Activated T-helper 1 cell treated with anti-CD3 and anti-CD28 coated beads, Interleukin-12 subunit alpha, Interleukin-12 subunit beta, Interleukin-2, Interleukin-4 antibody, amounts not matched to agents 30 ng/mL and 10 ng/mL and 1 ng/mL, durations not matched to agents 14 hours and 24 hours and 36 hours (primary cell): ENCODE results near the gene ENTPD1. TPM values are rescaled to one million over a fixed set of nuclear protein-coding genes. Genes with fewer than 3 reads are reported as not detected.
A peak's percentile ranks its signal among the peaks of the same experiment; 100 is the strongest.
"Not testable (repeated sequence)": the region's sequence is repeated elsewhere in the genome, so short reads cannot be mapped to it uniquely, and the experiment has no call there.

Experiments
- DNase-seq: peaks from one replicate; pipeline ENCODE4 v3.0.0; 2021; ENCODE audit warnings: low spot score
- H3K27ac Mint-ChIP-seq: one replicate; pipeline ENCODE4 v1.8.0; 2021; ENCODE audit warnings: mild to moderate bottlenecking, mixed read lengths
- H3K27me3 Mint-ChIP-seq: one replicate; pipeline ENCODE4 v1.8.0; 2022; ENCODE audit warnings: mild to moderate bottlenecking, moderate library complexity, mixed read lengths; ENCODE audit not compliant: insufficient read depth
- H3K36me3 Mint-ChIP-seq: one replicate; pipeline ENCODE4 v1.8.0; 2021; ENCODE audit warnings: low read depth, mixed read lengths
- H3K4me1 Mint-ChIP-seq: one replicate; pipeline ENCODE4 v1.8.0; 2021; ENCODE audit warnings: low read depth, mixed read lengths
- H3K4me3 Mint-ChIP-seq: one replicate; pipeline ENCODE4 v1.8.0; 2021; ENCODE audit warnings: mild to moderate bottlenecking, moderate library complexity, mixed read lengths
- H3K9me3 Mint-ChIP-seq: one replicate; pipeline ENCODE4 v1.8.0; 2021; ENCODE audit warnings: mixed read lengths
- intact Hi-C: fragments of 100-400 bp; cut with micrococcal nuclease; formaldehyde crosslinking; loops from one replicate; pipeline ENCODE4 v1.15.1; 2024
- total RNA-seq: library from RNA; stranded (reverse); gene quantifications from 2 replicates; pipeline ENCODE4 v1.2.3, GENCODE V29; 2022

Gene ENTPD1
- total RNA-seq, 1 donor from 2014 or later = 26.3 TPM

DNA sequence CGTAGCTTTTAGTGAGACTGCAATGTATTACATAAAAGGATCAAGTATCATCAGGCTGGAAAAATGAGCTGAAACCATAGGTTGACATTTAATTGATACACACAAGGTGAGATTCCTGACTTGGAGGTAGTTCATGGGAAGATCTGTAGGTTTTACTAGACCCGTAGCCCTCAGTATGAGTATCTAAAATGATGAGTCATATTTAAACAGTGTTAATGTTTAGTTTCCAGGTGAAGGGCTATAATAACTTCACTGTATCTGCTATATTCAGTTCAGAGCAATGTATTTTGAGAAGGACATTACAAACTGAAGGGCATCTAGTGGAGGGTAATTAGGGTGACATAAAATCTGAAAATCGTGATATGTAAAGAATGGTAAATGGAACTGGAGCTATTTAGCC is 35.0 kb downstream of the ENTPD1 start:
- H3K4me1 Mint-ChIP-seq = peaks cover 88% of the 10 kb centered on the region
- DNase-seq = no peak
- H3K27me3 Mint-ChIP-seq = no peaks in the 10 kb centered on the region
- H3K36me3 Mint-ChIP-seq = peaks cover 17% of the 10 kb centered on the region
- H3K4me3 Mint-ChIP-seq = peak overlapping the region; percentile 47
- peak overlapping the region; percentile 84 for H3K27ac Mint-ChIP-seq
- intact Hi-C loops = loop anchor here (1.0 to 2.0 kb wide), 3 partner anchors 28 to 74 kb away; no protein-coding TSS in a partner anchor
- H3K9me3 Mint-ChIP-seq = peaks cover 3% of the 10 kb centered on the region

DNA sequence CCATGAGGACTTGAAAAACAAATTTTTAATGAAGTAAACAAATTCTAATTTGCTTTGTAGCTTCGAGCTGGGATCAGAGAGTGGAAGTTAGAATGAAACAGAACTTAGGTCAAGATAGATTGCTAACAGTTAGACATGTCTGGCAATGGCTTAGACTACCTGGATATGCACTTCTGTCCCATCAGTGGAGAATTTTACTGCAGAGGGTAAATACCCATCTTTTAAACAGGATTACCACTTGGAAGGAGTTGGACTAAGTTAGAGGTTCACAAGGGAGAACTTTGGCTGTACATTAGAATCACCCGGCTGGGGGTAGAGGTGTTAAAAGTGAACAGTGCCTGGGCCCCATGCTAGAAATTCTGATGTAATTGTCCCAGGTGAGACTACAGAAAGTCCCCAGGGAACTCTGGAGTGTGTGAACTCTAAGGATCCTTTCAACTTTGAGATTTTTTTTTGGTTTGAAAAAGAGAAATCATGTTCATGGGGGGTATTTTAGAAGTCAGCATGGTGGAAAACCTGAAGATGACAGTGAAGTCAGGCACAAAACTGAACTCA is 35.5 kb downstream of the ENTPD1 start:
- Mint-ChIP-seq H3K4me3 (peak overlapping the region; percentile 47), H3K27ac (peak overlapping the region; percentile 84), H3K4me1 (peaks cover 88% of the 10 kb centered on the region), H3K27me3 (no peaks in the 10 kb centered on the region), H3K36me3 (peaks cover 18% of the 10 kb centered on the region), H3K9me3 (peaks cover 3% of the 10 kb centered on the region)
- intact Hi-C loops = loop anchor here (1.0 to 2.0 kb wide), 2 partner anchors 27 to 41 kb away; no protein-coding TSS in a partner anchor
- no peak for DNase-seq

DNA sequence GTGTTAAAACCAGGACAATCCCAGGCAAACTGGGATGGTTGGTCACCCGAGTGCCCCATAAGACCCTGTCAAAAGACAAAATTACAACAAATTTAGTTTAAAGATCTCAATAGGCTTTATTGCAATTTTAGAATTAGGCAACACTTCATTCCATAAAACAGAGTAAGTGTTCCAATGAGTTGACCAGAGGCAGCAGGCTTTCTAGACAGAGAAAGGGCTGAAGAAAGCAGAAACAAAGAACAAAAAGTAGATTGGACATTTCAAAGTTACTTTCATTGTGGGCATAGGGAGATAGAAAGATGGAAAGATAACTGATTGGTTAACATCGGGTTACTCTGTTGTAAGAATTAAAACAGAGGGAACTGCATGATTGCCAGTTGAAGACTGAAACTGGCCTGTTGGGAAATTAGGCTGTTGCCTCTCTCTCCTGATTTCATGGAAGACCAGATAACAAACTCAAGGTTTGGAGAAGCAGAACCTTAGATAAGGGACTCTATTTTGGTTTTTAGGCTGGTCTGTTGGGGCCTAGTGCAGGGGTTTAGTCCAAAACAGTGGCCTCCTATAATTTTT is 36.3 kb downstream of the ENTPD1 start:
- no peaks in the 10 kb centered on the region for H3K27me3 Mint-ChIP-seq

DNA sequence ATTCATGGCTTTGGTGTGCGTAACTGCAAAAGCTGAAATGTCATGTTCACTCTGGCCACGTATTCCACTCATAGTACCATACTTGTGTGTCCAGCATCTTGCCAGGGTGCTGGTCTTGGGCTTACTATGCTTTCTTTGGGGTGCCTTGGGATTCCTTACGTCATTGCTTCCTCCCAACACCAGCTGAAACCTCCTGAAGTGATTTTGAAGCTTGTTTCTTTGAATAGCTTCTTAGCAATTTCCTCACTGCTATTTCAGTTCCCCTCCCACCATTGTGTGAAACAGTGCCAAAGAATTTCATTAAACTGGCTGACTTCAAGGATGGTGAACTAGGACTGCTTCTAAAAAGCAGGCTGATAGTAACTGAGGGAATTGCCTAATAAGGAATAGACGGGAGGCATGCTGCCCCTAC is 36.9 kb downstream of the ENTPD1 start:
- DNase-seq = no peak
- peaks cover 5% of the 10 kb centered on the region for H3K9me3 Mint-ChIP-seq
- H3K4me3 Mint-ChIP-seq = no peak overlapping the region
- H3K4me1 Mint-ChIP-seq = peaks cover 88% of the 10 kb centered on the region
- H3K36me3 Mint-ChIP-seq = peaks cover 23% of the 10 kb centered on the region
- peak overlapping the region; percentile 95 for H3K27ac Mint-ChIP-seq
- peaks cover under 1% of the 10 kb centered on the region for H3K27me3 Mint-ChIP-seq
- intact Hi-C loops = loop anchor here (1.0 kb wide), 3 partner anchors 9 to 99 kb away; no protein-coding TSS in a partner anchor

More for the DNA sequence above, 36.3 kb downstream of the ENTPD1 start:
- Mint-ChIP-seq H3K4me3 (no peak overlapping the region), H3K27ac (peak overlapping the region; percentile 95), H3K36me3 (peaks cover 22% of the 10 kb centered on the region), H3K9me3 (peaks cover 3% of the 10 kb centered on the region), H3K4me1 (peaks cover 88% of the 10 kb centered on the region)
- DNase-seq = no peak
- intact Hi-C loops = no loop called here

DNA sequence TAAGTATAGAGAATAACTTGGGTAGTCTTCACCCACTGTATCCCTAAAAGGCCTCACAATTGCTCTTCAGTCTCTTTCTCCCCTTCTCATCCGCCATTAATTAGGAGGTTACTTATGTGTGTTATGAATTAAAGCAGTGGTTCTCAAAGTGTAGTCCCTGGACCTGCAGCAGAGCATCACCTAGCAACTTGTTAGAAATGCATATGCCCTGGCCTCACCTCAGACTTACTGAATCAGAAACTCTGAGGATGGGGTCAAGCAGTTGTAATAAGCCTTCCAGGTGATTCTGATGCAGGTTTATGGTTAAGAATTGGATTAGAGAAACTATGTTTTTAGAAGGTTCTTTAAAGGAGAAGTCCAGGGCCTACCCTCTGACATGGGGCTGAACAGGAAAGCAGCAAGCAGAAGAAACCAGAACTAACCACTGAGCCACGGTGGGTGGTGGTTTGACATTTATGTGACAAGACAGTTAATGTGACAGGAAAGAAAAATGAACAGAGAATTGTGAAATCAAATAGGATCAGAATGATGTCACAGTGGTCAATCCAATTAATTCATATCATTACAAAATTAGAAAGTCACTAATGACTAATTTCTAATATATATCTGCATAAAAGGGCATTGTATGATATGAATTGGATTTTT is 37.6 kb downstream of the ENTPD1 start:
- Mint-ChIP-seq H3K4me3 (peak overlapping the region; percentile 68), H3K9me3 (peaks cover 9% of the 10 kb centered on the region), H3K27ac (peak overlapping the region; percentile 95), H3K4me1 (peaks cover 92% of the 10 kb centered on the region), H3K27me3 (peaks cover 3% of the 10 kb centered on the region), H3K36me3 (peaks cover 26% of the 10 kb centered on the region)
- intact Hi-C loops = loop anchor here (1.0 kb wide), 3 partner anchors 9 to 99 kb away; no protein-coding TSS in a partner anchor
- peak; percentile 26 for DNase-seq

DNA sequence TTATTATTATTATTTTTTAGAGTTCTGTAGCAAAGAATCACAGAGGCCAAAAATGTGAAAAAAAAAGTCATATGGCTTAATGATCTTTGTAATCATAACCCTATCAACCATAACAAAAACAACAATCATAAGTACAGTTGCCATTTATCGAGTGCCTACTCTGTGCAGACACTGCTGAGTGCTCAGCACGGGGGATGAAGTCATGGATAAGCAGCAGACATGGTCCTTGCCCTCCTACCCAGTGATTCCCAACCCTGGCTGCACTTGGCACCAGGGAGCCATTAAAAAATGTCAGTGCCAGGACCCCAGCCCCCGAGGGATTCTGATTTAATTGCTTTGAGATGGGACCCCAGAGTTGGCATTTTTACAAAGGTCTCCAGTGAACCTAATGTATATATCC is 38.2 kb downstream of the ENTPD1 start:
- H3K4me1 Mint-ChIP-seq = peaks cover 92% of the 10 kb centered on the region
- intact Hi-C loops = no loop called here
- H3K9me3 Mint-ChIP-seq = peaks cover 7% of the 10 kb centered on the region
- peaks cover 3% of the 10 kb centered on the region for H3K27me3 Mint-ChIP-seq
- no peak for DNase-seq
- H3K4me3 Mint-ChIP-seq = no peak overlapping the region
- no peak overlapping the region for H3K27ac Mint-ChIP-seq
- H3K36me3 Mint-ChIP-seq = peaks cover 24% of the 10 kb centered on the region

DNA sequence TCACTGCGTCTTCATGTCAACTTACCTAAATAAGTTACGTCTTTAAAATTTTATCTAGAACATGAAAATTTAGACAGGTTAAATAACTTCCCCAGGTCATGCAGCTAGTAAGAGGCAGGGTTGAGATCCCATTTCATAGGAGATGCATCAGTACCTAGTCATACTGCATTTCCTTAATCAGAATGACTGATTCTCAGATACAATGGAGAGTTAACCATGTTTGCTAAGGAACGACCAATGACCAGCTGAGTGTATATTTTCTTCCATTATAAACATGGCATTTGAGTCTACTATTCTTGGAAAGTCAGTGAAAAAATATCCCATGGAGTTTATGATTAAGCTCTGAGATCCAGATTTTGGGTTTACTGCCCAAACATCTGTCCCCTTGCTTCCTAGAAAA is 39.6 kb downstream of the ENTPD1 start:
- Mint-ChIP-seq H3K36me3 (peaks cover 34% of the 10 kb centered on the region), H3K27ac (no peak overlapping the region), H3K27me3 (peaks cover 3% of the 10 kb centered on the region), H3K4me1 (peaks cover 95% of the 10 kb centered on the region), H3K4me3 (no peak overlapping the region), H3K9me3 (peaks cover 17% of the 10 kb centered on the region)
- intact Hi-C loops = loop anchor here (1.0 kb wide), 1 partner anchor 13 kb away; no protein-coding TSS in a partner anchor
- DNase-seq = no peak

DNA sequence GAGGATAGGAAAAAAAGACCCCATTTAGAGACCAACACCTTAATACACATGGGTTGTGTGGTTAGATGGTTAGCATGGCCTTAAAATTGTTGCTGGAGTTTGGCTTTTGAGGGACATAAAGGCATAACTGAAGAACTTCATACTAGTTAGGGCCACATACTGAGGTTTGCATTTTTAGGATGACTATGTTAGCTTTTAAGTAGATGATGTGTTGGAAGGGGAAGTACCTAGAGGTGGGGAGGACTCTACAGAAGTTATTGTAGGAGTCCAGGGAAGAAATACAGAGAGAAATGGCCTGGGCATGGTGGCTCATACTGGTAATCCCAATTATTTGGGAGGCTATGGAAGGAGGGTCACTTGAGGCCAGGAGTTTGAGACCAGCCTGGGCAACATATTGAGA is 40.5 kb downstream of the ENTPD1 start:
- H3K27ac Mint-ChIP-seq = peak overlapping the region; percentile 69
- no peak overlapping the region for H3K4me3 Mint-ChIP-seq
- H3K36me3 Mint-ChIP-seq = peaks cover 34% of the 10 kb centered on the region
- peaks cover 93% of the 10 kb centered on the region for H3K4me1 Mint-ChIP-seq
- no peak for DNase-seq
- intact Hi-C loops = loop anchor here (1.0 kb wide), 1 partner anchor 14 kb away; no protein-coding TSS in a partner anchor
- peaks cover 3% of the 10 kb centered on the region for H3K27me3 Mint-ChIP-seq
- H3K9me3 Mint-ChIP-seq = peaks cover 20% of the 10 kb centered on the region

DNA sequence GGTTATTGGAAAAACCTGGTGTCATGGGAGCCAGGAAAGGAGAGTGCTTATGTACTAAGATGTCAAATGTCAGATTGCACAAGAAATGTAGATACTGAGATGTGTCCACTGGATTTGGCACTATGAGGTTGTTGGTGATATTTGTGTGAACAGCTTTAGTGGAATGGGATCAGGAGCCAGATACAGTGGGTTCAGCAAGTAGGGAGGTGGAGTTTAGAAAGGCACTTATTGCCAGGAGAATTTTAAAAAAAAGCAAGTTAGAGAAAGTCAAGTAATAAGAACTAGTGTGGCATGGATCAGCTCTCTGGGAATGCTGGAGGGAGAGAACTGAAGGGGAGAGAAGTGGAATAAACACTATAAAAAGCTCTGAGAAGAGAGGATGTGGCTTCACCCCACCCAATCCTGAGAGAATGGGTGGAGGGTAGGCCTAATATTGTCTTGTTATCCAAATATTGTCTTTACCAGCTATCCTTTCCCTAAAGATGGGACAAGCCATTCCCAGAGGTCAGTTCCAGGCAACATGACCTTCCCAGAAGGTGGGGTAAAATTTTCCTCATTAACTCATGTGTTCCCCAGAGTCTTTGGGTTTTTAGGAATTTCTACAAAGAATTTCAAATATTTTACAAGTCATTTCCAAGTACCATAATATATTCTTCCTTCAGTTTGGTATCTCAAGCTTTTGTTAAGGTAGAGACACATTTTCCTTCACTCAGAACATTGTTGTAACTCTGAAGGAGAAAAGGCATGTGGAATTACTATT is 42.3 kb downstream of the ENTPD1 start:
- peak overlapping the region; percentile 11 for H3K27ac Mint-ChIP-seq
- intact Hi-C loops = no loop called here
- no peak overlapping the region for H3K4me3 Mint-ChIP-seq
- peaks cover 34% of the 10 kb centered on the region for H3K36me3 Mint-ChIP-seq
- DNase-seq = no peak
- H3K4me1 Mint-ChIP-seq = peaks cover 75% of the 10 kb centered on the region
- H3K9me3 Mint-ChIP-seq = peaks cover 30% of the 10 kb centered on the region
- H3K27me3 Mint-ChIP-seq = peaks cover 3% of the 10 kb centered on the region

DNA sequence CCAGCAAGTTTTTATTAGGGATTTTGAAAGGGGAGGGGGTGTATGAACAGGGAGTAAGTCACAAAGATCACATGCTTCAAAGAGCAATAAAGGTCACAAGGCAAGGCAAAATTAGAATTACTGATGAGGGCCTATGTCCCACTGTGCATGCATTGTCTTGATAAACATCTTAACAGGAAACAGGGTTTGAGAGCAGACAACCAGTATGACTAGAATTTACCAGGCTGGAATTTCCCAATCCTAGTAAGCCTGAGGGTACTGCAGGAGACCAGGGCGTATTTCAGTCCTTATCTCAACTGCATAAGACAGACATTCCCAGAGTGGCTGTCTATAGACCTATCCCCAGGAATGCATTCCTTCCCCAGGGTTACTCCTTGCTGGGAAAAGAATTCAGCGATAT is 44.3 kb downstream of the ENTPD1 start:
- not testable (repeated sequence) for DNase-seq, H3K4me3 Mint-ChIP-seq, H3K27me3 Mint-ChIP-seq
- H3K4me1 Mint-ChIP-seq = peaks cover 67% of the 10 kb centered on the region
- intact Hi-C loops = loop anchor here (1.0 kb wide), 1 partner anchor 18 kb away; no protein-coding TSS in a partner anchor
- peak overlapping the region; percentile 80 for H3K27ac Mint-ChIP-seq
- H3K9me3 Mint-ChIP-seq = peaks cover 41% of the 10 kb centered on the region
- peaks cover 32% of the 10 kb centered on the region for H3K36me3 Mint-ChIP-seq

DNA sequence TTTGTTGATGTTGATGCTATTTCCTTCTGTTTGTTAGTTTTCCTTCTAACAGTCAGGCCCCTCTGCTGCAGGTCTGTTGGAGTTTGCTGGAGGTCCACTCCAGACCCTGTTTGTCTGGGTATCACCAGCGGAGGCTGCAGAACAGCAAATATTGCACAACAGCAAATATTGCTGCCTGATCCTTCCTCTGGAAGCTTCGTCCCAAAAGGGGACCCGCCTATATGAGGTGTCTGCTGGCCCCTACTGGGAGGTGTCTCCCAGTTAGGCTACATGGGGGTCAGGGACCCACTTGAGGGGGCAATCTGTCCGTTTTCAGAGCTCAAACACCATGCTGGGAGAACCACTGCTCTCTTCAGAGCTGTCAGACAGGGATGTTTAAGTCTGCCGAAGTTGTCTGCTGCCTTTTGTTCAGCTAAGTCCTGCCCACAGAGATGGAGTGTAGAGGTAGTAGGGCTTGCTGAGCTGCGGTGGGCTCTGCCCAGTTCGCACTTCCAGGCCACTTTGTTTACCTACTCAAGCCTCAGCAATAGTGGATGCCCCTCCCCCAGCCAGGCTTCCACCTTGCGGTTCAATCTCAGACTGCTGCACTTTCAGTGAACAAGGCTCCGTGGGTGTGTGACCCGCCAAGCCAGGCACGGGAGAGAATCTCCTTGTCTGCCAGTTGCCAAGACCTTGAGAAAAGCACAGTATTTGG is 50.9 kb downstream of the ENTPD1 start:
- Mint-ChIP-seq H3K9me3 (peaks cover 30% of the 10 kb centered on the region), H3K36me3 (peaks cover 26% of the 10 kb centered on the region), H3K4me1 (peaks cover 42% of the 10 kb centered on the region)
- DNase-seq, intact Hi-C loops, H3K27me3 Mint-ChIP-seq, H3K4me3 Mint-ChIP-seq, H3K27ac Mint-ChIP-seq: not testable (repeated sequence)

DNA sequence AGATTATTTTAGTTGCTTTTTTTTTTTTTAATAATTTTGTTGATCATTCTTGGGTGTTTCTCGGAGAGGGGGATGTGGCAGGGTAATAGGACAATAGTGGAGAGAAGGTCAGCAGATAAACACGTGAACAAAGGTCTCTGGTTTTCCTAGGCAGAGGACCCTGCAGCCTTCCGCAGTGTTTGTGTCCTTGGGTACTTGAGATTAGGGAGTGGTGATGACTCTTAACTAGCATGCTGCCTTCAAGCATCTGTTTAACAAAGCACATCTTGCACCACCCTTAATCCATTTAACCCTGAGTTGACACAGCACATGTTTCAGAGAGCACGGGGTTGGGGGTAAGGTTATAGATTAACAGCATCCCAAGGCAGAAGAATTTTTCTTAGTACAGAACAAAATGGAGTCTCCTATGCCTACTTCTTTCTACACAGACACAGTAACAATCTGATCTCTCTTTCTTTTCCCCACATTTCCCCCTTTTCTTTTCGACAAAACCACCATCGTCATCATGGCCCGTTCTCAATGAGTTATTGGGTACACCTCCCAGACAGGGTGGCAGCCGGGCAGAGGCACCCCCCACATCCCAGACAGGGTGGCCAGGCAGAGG is 52.8 kb downstream of the ENTPD1 start:
- Mint-ChIP-seq H3K9me3 (peaks cover 19% of the 10 kb centered on the region), H3K4me1 (peaks cover 42% of the 10 kb centered on the region), H3K36me3 (peaks cover 22% of the 10 kb centered on the region)
- intact Hi-C loops, H3K27ac Mint-ChIP-seq, H3K27me3 Mint-ChIP-seq, DNase-seq, H3K4me3 Mint-ChIP-seq: not testable (repeated sequence)
